SHP77 (cell line): Measurements from ENCODE around the gene KLF18.
"Not testable (repeated sequence)": the region's sequence is repeated elsewhere in the genome, so short reads cannot be mapped to it uniquely, and the experiment has no call there.

ENCODE experiments used
- DNase-seq, 2 experiments: peaks; one replicate each; lab custom pipeline; 2025; lab: John Stamatoyannopoulos, UW

Gene KLF18

DNA sequence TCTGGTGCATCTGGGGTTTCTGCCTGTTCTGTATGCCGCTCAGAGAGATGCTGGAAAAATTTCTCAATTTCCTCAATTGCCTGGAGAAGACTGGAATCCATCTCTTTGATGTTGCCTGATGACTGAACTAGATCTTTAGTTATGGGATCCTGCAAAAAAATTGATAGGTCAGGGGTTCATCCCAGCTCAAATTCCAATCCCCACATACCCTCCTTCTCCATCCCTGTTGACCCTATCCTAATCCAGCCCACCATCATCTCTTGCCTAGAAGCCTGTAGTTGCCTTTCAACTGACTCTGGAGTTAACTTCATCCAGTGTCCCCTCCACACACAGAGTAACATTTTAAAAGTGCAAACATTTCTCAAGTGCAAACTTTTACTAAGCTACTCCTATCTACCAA, at the start of gene KLF18:
Gene KLF18, minus strand, starts transcription at position 101 of the 400 bp plus-strand sequence. Its CDS starts 0 bp downstream, at position 101.
- no peak for DNase-seq

DNA sequence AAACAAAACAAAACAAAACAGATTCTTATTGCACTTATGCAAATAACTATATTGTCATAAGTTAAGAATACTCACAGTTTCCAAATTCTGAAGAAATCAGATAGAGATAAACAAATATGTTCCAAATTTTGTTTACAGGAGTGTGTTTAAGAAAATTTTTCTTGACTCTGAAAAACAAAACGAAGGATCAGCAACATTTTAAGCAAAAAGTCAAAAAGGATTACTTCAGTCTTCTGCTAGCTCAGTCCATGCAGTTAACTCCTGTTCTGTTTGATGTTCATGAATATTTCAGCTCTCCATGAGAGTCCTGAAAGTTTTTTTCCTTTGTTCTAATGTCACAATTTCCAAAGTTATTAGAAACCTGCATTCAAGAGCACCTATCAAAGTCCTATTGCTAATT, 33.2 kb upstream of the KLF18 start:
- DNase-seq, result no peak

DNA sequence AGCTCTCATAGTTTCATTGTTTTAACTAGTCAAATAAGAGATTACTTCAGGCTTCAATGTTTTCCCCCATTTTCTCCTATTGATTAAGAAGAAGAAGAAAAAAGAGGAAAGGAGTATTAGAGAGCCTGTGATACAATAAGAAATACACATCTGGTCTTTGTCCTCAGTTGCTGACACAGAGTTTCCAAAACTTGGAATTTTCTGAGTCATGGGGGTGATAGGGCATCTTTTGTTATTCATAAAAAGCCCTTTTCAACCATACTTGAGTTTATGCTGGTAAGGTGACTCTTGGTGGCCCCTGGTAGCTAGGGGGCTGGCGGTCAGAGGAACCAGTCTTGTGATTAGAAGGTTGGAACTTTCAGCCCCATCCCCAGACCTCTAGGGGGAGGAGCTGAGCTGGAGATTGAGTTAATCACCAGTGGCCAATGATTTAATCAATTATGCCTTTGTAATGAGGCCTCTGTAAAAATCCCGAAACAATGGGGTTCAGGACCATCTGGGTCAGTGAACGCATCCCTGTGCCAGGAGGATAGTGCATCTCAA, 28.9 kb upstream of the KLF18 start:
- DNase-seq, result no peak

DNA sequence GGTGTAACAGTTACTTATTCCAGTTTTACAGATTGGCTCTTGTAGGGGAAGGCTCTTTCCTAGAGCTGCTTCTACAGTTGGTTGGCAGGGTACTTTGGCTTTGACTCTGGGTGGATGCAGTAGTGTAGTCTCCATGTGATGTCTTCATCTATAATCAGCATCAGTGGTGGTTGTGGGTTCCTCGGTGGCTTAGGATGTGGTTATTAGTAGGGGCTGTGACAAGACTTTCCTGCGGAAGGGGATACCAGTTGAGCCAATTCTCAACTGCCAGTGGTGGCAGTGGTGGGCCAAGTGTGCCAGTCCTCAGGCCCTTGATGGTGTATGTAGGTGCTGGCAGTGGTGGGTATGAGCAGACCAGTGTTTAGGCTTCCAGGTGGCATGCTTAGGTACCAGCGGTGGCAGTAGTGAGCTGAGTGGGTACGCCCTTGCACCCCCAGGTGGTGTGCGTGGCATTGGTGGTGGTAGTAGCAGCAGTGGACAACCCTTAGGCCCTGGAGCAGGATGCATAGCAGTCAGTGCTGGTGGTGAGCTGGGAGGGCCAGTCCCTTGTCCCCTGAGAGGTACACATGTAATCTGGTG, 27.2 kb upstream of the KLF18 start:
- no peak for DNase-seq

DNA sequence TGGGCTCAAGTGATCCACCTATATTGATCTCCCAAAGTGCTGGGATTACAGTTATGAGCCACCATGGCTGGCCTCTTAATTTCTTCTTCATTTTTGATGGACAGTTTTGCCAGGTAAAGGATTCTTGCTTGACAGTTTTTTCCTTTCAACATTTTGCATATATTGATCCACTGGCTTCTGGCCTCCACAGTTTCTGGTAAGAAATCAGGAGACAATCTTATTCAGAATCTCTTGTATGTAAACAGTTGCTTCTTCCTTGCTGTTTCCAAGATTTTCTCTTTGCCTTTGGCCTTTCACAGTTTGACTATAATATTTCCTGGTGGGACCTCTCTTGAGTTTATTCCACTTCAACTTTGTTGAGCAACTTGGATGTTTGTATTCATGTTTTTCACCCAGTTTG, 20.1 kb upstream of the KLF18 start:
- DNase-seq, result no peak

DNA sequence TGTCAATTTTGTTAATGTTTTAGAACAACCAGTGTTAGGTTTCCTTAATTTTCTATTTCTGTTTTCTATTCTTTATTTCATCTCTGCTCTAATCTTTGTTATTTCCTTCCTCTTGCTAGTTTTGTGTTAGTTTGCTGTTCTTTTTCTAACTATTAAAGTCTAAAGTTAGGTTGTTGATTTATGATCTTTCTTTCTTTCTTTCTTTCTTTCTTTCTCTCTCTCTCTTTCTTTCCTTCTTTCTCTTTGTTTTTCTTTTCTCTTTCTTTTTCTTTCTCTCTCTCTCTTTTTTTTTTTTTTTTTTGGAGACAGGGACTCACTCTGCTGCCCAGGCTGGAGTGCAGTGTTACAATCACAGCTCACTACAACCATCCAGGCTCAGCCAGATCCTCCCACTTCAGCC, 17.4 kb upstream of the KLF18 start:
- no peak for DNase-seq

DNA sequence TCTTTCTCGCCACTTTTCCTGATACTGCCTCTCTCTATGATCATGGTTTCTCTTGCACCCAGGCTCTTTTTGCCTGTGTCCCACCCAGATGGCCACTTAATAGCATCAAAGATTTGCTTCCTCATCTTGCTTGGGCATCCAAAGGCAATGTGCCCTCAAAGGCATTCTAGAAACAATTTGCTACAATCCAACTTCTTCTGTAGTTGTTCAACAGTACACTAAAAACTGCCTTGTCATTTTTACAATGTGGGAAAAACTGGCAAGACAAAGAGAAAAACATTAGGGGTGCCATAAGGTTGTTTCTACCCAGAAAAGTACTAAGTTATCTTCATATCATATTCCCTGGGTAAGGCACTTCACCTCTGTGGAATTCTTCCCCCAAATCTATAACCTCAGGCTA, 16.5 kb upstream of the KLF18 start:
- no peak for DNase-seq

DNA sequence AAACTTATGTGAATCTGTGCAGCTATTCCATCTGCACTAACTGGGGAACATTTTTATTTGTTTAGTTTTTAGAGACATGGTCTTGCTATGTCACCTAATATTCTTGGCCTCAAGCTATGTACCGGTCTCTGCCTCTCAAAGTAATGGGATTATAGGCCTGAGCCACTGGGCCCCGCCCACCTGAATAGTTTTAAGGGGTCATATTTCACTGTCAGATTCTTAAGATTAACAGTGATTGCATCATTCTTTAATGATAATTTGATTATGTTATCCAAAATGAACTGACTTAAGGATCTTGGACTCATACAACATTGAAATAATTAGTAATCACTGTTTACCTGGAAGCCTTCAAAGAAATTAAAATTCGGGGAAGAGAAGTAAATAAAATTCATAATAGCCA, 12.6 kb upstream of the KLF18 start:
- no peak for DNase-seq

DNA sequence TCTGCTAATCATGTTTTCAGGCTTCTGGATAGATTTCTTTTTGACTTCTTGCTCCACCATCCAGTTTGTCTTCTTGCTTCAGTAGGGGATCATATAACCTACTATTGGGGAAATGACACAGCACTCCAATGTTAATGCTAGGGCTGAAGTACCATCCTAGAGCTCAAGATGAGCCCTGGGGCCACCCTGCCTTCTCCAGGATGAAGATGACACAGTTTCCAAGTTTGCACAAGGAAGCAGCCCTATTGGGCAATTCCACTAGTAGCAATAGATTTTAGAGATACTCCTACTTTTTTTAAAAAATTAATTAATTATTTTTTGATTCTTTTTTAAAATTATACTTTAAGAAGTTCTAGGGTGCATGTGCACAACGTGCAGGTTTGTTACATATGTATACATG, 11.3 kb upstream of the KLF18 start:
- DNase-seq, result no peak

DNA sequence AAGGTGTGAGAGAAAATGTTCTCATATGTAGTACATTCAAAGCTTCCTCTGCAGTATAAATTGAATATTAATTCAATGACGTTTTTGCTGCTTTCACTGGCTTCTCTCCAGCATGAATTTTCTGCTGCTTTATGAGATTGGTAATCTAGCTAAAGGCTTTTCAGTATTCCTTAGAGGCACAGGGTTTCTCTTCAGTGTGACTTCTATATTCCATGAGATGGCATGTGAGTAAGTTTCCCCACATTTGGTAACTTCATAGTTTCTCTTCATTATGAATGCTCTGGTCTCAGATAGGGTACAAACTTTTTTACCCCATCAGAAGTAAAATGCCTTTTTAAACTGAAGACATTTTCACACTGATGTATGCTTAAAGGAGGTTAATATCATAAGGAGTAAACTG, 10.4 kb upstream of the KLF18 start:
- DNase-seq, result no peak

DNA sequence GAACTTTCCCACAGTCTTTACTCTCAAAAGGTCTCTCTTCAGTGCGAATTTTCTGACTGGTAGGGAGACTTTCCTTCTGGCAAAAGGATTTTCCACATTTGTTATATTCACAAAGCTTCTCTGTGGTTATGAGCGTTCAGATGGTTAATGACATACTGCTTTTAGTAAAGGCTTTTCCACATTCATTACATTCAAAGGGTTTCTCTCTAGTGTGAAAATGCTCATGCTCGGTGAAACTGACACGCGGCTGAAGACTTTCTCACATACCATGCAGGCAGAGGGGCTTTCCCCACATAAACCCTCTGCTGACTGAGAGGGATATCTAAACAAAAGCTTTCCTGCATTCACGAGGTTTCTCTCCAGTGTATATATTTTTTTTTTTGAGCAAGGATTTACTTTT, 9.9 kb upstream of the KLF18 start:
- DNase-seq, result no peak

DNA sequence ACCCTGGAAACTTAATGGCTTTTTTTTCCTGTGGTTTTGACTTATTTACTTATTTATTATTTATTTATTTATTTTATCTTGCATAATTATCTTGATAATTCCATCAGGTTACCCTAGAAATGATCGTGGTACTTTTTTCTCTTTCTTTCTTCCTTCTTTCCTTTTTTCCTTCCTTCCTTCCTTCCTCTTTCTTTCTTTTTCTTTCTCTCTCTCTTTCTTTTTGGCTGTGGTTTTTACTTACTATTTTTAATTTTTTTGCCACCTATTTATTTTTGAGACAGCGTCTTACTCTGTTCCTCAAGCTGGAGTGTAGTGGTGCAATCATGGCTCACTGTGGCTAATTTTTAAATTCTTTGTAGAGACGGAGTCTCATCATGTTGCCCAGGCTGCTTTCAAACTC, 6.2 kb upstream of the KLF18 start:
- no peak for DNase-seq

DNA sequence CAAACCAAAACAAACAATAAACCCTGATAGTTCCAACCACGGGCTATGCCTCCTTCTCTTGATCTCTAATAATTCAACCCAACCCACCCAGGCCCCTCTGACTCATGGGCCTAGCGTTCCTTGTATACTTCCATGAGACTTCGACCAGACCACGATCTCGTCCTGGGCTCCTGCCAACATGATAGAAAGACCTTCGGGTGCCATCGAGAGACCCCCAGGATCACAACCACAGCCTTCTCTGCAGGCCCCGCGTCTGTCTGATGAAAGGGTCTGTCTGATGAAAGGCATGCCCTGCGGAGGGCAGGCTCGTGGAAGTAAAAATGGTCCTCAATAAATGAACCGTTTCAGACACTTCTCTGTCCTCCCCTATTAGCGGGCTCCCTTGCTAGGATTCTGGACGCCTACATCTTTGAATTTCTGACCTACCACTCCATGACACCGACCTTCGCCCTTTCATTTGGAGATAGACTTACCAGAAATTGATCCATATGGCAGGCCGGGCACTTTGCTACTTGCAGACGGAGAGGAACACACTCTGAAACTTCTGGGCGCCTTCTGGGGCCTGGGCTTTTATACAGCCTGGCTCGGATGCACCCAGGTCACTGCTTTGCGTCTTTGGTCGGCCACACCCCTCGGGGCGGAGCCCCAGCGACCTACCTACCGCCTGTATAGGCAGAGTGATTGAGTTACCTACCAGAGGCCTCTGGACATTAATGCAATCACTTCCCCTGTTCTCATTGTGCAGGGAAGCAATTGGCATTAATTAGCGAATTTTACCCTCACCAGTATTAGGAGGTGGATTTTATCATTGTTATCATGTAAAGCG, 5.3 kb upstream of the KLF18 start:
- DNase-seq, result no peak

DNA sequence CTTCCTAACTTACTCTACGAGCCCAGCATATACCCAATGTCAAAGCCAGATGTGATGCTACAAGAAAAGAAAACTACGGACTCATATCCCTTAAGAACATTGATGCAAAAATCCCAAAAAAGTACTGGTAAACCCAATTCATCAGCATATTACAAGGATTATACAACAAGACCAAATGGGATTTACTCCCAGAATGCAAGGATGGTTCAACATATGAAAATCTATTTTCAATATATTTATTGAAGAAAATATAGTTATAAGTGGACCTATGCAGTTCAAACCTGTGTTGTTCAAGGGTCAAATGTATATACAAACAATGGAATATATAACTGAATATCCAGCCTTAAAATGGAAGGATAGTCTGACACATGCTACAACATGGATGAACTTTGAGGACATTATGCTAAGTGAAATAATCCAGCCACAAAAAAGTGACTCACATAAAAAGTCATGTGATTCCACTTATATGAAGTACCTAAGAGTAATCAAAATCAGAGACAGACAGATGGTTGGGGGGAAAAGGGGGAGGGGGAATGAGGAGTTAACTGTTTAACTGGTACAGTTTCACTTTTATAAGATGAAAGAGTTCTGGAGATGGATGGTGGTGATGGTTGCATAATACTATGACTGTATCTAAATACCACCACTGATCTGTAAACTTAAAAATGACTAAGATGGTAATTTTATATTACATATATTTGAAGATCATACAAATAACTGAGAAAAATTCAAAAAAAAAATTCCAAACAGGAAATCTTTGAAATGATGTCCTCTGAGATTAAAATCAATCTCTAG, 3.7 kb upstream of the KLF18 start:
- DNase-seq, result no peak

DNA sequence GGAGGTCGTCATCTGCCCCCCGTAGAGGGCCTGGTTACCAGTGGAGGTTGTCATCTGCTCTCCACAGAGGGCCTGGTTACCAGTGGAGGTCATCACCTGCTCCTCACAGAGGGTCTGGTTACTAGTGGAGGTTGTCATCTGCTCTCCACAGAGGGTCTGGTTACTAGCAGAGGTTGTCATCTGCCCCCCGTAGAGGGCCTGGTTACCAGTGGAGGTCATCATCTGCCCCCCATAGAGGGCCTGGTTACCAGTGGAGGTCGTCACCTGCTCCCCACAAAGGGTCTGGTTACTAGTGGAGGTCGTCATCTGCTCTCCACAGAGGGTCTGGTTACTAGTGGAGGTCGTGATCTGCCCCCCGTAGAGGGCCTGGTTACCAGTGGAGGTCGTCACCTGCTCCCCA, 1.9 kb downstream of the KLF18 start:
- DNase-seq, result not testable (repeated sequence)

DNA sequence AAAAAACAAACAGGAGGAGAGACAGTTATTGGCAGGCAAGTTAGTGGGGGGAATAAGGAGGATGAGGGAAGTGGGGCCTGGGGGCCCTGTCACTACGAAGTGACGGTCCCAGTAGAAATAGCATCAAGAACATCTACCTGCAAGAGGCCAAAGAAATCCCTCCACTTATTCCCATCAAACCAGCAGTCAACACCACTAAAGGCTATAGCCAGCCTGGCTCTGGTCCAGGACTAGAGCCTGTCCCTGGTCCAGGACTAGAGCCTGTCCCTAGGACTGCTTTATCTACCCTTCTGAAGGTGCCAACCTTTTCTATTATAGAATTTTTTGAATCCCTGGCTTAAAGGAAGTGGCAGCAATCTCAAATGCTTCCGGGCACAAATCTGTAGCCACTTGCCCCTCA, 3.2 kb downstream of the KLF18 start:
- DNase-seq, result no peak

DNA sequence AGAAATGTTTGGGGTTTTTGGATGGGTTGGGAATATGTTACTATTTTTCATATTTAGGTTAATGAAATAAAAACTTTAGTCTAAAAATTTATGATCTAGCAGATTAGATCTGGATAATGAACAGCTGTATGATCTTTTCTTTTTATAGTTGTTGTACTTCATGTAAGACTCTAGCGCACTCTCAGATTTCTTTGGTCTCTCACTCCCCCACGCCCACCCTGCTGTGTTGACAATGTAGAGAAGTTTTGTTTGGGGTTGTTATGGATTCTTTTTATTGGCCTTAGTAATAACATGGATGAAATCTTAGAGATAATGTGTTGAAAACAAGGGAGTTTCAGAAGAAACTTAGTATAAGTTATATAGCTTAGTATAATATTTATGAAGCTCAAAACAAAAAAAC, 5.5 kb downstream of the KLF18 start:
- DNase-seq, result no peak

DNA sequence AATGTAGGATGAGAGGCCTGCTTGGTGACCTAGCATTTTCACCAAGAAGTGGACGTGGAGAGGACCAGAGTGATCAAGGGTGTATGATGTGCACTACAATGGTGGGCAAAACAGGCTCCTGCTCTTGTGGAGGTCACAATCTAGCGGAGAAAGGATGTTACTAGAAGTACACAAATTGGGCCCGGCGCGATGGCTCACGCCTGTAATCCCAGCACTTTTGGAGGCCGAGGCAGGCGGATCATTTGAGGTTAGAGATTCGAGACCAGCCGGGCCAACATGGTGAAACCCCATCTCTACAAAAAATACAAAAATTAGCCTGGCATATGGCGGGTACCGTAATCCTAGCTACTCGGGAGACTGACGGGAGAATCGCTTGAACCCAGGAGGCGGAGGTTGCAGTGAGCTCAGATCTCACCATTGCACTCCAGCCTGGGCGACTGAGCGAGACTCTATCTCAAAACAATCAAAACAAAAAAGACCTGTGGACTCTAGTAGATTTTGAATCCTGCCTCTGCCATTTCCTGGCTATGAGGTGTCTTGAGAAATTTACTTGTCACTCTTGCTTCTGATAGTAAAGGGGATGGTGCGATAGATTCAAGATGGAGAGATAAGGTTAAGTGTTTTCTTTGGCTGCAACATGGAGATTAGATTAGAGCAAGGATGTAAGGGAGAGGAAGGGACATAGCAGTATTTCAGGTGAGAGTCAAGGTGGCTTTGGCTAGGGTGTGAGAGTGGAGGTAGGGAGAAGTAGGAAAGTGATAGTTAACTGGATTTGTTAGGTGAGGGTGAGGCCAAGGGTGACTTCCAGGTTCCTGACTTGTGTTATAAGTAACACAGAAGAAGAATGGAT, 7.1 kb downstream of the KLF18 start:
- DNase-seq, result no peak

DNA sequence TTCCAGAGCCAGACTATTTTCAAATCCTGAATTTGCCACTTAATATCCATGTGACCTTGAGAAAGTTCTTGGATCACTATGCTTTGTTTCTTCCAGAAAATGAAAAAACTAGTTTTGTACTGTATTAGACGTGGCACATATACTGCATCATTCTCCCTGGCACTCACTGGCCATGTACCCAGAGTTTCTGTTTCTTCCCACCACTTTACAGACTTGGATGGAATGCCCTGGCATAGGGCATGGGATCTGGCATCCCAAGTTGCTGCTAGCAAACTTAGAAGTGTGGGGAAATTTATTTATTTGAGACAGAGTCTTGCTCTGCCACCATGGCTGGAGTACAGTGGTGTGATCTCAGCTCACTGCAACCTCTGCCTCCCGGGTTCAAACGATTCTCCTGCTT, 10.0 kb downstream of the KLF18 start:
- DNase-seq, result no peak

DNA sequence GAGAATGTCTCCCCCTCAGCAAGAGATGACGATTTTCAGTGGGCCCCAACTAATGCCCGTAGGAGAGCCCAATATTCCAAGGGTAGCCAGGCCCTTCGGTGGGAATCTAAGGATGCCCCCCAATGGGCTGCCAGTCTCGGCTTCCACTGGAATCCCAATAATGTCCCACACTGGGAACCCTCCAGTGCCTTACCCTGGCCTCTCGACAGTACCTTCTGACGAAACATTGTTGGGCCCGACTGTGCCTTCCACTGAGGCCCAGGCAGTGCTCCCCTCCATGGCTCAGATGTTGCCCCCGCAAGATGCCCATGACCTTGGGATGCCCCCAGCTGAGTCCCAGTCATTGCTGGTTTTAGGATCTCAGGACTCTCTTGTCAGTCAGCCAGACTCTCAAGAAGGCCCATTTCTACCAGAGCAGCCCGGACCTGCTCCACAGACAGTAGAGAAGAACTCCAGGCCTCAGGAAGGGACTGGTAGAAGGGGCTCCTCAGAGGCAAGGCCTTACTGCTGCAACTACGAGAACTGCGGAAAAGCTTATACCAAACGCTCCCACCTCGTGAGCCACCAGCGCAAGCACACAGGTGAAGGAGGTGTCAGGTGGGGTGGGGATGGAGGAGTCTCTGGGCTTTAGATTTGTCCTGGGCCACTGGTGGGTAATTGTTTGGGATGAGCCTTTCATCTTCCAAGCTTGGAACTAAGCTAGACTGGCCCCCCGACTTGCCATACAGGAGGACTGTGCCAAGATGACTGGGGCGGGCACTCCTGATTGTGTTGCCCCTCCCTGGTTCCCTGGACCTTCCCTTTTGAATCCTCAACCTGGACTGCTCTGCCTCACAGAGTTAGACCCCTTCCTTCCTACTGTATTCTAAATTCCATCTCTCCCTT, 11.6 kb downstream of the KLF18 start:
- DNase-seq, result no peak

DNA sequence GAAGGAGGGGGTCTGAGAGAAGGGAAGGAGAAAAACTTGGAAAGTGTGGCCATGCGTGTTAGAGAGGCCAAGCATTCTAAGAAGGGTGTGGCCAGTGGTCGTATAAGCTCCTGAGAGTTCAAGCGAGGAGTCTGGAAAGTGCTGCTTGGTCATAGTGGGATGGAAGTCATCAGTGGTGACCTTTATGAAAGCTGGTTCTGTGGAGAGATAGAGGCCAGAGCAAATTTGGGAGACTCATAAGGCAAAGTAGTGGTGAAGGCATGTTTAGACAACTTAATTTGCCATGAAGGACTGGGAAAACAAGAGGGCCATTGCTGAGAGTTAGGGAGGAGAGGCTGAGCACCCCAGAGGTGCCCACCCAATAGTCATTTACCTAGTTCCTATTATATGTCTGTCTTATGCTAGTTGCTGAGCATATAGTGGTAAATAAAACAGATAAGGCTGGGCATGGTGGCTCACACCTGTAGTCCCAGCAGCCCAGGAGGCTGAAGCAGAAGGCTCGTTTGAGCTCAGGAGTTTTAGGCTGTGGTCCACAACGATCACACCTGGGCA, 21.0 kb downstream of the KLF18 start:
- no peak for DNase-seq
